ENCODE data around the gene CCSER1.
"Not testable (repeated sequence)": the region's sequence is repeated elsewhere in the genome, so short reads cannot be mapped to it uniquely, and the experiment has no call there.

CCSER1 gene

GRCh38 chr4:90845777-90846176 lies 718.6 kb downstream of the CCSER1 start:
- DNase-seq: no peak

- no peak for DNase-seq
These were observed 725.0 kb downstream of the CCSER1 start for GRCh38 chr4:90852237-90852636.

GRCh38 chr4:90855111-90855510 lies 727.9 kb downstream of the CCSER1 start:
- no peak for DNase-seq

- no peak for DNase-seq
These were observed 730.1 kb downstream of the CCSER1 start for GRCh38 chr4:90857081-90857820.

- no peak for DNase-seq
These were observed 748.6 kb downstream of the CCSER1 start for GRCh38 chr4:90875791-90876190.

GRCh38 chr4:90876296-90876695 lies 749.1 kb downstream of the CCSER1 start:
- no peak for DNase-seq

- no peak for DNase-seq
These were observed 756.3 kb downstream of the CCSER1 start for GRCh38 chr4:90883519-90883918.

GRCh38 chr4:90888571-90888970 lies 761.4 kb downstream of the CCSER1 start:
- no peak for DNase-seq

GRCh38 chr4:90889171-90889570 lies 762.0 kb downstream of the CCSER1 start:
- no peak for DNase-seq

GRCh38 chr4:90903413-90903812 lies 776.2 kb downstream of the CCSER1 start:
- not testable (repeated sequence) for DNase-seq

- DNase-seq: no peak
These were observed 776.8 kb downstream of the CCSER1 start for GRCh38 chr4:90904021-90904420.

- no peak for DNase-seq
These were observed 779.0 kb downstream of the CCSER1 start for GRCh38 chr4:90906239-90906638.

GRCh38 chr4:90911724-90912434 lies 784.7 kb downstream of the CCSER1 start:
- DNase-seq: not testable (repeated sequence)

GRCh38 chr4:90922174-90922573 lies 795.0 kb downstream of the CCSER1 start:
- DNase-seq: no peak

- no peak for DNase-seq
These were observed 799.8 kb downstream of the CCSER1 start for GRCh38 chr4:90926957-90927356.

- DNase-seq: no peak
These were observed 816.1 kb downstream of the CCSER1 start for GRCh38 chr4:90943311-90943710.

- no peak for DNase-seq
These were observed 819.8 kb downstream of the CCSER1 start for GRCh38 chr4:90946945-90947344.

GRCh38 chr4:90950385-90950841 lies 823.2 kb downstream of the CCSER1 start:
- DNase-seq: no peak

GRCh38 chr4:90951037-90951436 lies 823.8 kb downstream of the CCSER1 start:
- DNase-seq: no peak

- DNase-seq: no peak
These were observed 831.2 kb downstream of the CCSER1 start for GRCh38 chr4:90958256-90958895.

- no peak for DNase-seq
These were observed 833.2 kb downstream of the CCSER1 start for GRCh38 chr4:90960433-90960832.

- DNase-seq: no peak
These were observed 833.6 kb downstream of the CCSER1 start for GRCh38 chr4:90960840-90961239.

GRCh38 chr4:90970021-90970420 lies 842.8 kb downstream of the CCSER1 start:
- no peak for DNase-seq

- DNase-seq: no peak
These were observed 850.5 kb downstream of the CCSER1 start for GRCh38 chr4:90977726-90978125.
